ENCODE data around the gene LIPK.

DNA sequence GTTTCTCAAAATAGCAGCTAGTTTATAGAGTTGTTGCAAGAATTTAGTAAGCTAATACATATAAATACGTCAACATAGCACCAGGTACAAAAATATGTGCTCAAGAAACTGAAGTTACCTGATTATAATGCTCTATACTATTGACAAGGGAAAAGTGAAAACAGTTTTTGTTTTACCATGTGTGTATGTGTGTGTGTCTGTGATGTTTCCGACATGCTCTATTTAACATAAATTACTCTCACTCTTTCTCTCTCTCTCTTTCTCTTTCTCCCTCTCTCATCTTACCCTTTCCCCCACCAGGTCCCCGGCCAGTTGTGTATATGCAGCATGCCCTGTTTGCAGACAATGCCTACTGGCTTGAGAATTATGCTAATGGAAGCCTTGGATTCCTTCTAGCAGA lies 58.1 kb downstream of the LIPK start:
- TF ChIP-seq EZH2 (IDR thresholded peaks at IDR 0.05) (no peak), POLR2AphosphoS5 (IDR thresholded peaks at IDR 0.05; ENCODE audit: borderline replicate concordance, low read depth, low read length) (no peak)
